ENCODE data around the gene GXYLT2.

DNA sequence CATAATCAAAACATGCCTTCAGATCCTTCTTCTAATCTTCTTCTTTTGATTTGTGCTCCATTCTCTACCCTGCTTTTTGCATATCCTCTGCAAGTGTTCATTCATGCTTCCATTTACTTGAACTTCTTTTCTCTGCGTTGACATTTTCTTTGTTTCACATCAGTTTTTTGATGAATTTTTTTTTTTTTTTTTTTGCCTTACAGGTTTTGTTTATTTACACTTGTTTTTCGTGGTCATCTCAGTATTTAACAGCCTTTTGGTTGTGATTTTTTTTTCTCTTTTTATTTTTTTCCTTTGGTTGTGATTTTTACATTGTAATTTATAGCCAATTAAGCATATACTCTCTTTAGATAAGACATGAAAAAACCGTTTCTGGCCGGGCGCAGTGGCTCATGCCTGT lies 27.8 kb upstream of the GXYLT2 start:
- TF ChIP-seq POLR2AphosphoS5 (IDR thresholded peaks at IDR 0.05; ENCODE audit: low read depth, low read length): no peak
- TF ChIP-seq POLR2A (IDR thresholded peaks at IDR 0.05; ENCODE audit: low read depth, low read length): no peak
- no peak for TF ChIP-seq PAX5 (IDR thresholded peaks at IDR 0.05; ENCODE audit: insufficient read depth, low read length, severe bottlenecking)
- no peak for TF ChIP-seq TAF1 (IDR thresholded peaks at IDR 0.05; ENCODE audit: low read depth, low read length)

All from GM12891 (cell line).